Measurements from ENCODE around the gene NELFCD.
"Not testable (repeated sequence)": the region's sequence is repeated elsewhere in the genome, so short reads cannot be mapped to it uniquely, and the experiment has no call there.

Gene NELFCD

DNA sequence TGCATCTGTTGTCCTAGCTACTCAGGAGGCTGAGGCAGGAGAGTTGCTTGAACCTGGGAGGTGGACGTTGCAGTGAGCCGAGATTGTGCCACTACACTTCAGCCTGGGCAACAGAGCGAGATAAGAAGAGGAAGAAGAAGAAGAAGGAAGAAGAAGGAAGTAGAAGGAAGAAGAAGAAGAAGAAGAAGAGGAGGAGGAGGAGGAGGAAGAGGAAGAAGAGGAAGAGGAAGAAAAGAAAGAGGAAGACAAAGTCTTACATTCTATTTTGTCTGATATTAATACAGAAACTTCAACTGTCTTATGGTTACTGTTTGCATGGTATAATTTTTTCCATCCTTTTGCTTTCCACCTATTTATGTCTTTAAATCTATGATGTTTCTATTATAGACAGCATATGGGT lies 7.2 kb upstream of the NELFCD start:
- no peak for DNase-seq

DNA sequence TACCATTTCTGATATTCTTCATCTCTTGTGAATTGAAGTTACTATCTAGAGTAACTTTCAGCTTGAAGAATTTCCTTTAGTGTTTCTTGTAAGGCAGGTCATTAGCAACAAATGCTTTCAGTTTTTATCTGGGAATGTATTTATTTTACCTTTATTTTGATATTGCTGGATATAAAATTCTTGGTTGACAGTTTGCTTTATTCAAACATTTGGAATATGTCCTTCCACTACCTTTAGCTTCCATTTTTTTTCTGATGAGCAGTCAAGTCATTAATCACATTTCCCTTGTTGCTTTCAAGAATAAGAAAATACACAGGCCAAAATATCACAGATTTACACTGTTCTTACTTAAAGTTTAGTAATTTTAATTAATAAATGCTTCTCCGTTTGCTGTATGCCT lies 5.7 kb upstream of the NELFCD start:
- DNase-seq, result no peak

DNA sequence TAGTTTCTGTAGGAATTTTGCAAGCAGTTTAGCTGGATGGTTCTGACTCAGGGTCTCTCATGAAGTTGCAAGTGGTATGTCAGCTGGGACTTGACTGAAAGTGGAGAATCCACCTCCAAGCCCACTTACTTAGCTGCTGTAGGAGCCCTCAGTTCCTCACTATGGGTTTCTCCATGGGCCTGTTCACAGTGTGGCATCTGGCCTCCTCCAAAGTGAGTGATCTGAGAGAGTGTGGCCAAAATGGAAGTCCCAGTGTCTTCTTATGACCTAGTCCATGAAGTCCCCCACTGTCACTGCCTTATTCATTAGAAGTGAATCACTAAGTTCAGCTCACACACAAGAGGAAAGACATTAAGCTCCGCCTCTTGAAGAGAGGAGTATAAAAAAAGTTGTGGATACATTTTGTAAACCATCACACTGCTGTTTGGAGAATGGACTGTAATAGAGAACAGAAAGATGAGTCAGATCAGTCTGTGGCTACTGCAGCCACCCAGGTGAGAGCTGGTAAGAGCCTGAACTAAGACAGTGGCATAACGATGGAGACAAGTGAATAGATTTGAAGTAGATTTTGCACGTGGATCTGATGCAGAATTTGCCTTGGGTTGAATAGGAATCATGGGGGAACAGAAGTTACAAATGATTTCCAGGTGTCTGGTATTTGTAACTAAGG lies 4.9 kb upstream of the NELFCD start:
- DNase-seq, result no peak

DNA sequence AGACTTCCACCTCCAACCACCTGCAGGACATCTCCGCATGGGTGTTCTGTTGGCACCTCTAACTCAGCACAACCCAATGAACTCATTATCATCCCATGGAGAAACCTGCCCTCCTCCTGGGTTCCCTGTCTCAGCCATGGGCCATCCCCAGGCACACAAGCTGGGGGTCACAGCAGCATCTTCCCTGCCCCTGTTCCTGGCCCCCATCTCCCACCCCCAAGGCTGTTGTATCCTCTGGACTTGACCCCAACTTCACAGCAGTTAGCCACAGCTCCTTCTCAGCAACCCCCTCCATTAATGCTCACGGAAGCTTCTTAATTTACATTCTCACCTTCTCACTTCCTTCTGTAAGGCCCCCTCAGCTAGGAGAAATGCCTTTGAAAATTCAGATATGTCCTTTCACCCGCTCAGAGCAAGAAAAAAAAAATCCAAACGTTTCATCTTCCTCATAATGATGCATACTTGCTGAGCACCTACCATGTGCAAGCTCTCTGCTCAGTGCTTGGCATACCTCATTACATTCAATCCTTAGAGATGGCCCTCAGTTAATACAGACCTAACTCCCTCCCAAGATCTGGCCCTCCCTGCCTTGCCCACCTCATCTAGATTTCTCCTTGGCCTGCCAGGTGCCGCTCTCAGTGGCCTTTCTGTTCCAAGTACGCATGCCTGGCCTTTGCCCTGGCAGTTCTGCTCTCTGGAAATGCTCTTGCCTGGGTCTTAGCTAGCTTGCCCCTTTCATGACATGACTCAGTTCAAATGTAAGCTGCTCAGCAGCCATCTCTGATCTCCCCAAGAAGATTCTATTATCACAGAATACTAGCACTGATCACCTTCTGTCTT lies 2.5 kb upstream of the NELFCD start:
- DNase-seq, result no peak

DNA sequence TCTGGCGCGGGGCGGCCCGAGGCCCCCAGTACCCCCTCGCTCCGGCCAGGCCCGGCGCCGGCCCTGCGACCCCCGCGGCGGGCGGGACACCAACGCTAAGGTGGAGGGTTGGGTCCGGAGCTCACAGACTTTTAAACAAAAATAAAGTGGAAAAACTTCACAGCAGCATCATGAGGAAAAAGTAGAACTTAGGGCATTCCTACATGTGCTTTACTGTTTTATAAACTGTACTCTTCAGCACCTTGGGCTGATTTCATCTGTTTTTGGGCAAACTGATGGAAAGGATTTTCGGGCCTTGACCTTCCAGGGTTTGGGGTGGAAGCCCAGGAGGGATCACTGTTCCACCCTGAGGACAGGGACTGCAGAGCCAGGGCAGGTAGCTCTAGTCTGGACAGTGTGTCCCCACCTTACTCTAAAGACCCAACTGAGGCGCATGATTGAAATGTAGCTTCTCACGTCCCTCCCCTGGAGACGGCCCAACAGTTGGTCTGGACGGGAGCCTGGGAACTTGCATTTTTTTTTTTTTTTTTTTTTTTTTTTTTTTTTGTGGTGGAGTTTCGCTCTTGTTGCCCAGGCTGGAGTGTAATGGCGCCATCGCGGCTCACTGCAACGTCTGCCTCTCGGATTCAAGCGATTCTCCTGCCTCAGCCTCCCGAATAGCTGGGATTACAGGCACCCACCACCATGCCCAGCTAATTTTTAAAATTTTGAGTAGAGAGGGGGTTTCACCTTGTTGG lies 740 bp downstream of the NELFCD start:
- peak; percentile 26 for DNase-seq

DNA sequence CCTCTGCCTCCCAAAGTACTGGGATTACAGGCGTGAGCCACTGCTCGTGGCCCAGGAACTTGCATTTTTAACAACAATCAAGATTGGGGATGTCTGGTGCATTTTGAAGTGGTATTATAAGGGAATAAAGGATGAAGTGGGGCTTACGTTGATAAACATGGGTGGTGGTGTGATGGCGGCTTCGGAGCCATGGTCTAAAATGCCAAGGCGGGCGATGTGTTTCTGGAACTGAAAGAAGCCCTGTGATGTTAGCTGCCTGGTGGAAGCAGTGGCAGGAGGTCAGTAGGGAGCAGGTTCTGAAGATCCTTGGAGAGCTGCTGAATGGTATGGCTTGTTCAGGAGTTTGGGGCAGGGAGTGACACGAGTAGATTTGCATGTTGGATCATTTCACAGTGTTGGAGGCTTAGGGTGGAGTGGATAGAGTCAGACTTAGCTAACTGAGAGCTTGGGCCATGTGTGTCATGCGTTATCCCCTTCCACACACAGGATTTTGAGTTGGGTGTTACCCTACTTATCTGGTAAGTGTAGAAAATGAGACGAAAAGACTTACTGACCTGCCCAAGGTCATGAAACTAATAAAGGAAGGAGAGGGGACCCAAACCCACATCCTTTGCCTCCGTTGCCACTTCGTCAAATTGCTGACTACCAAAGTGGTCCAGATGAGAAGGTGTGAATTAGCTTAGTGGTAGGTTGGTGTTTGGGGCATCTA lies 1.5 kb downstream of the NELFCD start:
- DNase-seq, result no peak

DNA sequence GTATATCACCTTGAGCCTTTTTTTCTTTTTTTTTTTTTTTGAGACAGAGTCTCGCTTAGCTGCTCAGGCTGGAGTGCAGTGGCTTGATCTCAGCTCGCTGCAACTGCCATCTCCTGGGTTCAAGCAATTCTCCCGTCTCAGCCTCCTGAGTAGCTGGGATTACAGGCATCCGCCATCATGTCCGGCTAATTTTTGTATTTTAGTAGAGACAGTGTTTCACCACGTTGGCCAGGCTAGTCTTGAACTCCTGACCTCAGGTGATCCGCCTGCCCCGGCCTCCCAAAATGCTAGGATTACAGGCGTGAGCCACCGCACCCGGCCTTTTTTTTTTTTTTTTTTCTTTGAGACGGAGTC lies 2.0 kb downstream of the NELFCD start:
- not testable (repeated sequence) for DNase-seq

DNA sequence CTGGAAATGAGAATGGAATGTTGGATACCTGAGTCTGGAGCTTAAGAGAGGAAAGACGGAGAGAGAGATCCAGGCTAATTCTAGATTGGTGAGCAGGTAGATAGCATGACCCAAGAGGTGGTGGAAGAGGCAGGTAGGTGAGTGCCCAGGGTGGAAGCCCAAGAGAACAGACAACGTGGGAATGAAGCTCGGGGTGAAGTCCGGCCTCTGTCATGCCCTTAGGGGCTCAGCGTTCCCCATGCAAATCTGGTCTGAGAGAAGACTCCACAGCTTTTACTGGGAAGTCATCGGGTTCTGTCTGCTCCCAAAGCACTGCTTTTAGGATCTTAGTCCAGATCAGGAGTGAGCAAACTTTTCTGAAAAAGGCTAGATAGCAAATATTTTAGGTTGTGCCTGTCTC lies 3.6 kb downstream of the NELFCD start:
- DNase-seq, result no peak

DNA sequence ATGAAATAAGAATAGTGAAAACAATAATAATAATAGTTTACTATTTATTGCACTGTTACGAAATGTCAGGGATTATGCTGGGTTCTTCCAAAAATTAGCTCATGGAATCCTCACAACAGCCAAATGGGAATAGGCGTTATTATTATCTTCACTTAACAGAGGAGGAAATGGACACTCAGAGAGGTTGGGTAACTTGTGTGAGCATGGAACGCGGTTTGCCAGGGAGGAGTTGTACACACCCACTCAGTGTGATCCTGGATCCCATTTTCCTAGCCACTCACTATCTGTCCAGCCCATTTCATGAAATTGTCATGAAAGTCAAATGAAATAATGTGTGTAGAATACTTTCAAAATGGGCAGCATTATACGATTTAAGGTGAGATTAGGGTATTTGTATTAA lies 4.6 kb downstream of the NELFCD start:
- no peak for DNase-seq

DNA sequence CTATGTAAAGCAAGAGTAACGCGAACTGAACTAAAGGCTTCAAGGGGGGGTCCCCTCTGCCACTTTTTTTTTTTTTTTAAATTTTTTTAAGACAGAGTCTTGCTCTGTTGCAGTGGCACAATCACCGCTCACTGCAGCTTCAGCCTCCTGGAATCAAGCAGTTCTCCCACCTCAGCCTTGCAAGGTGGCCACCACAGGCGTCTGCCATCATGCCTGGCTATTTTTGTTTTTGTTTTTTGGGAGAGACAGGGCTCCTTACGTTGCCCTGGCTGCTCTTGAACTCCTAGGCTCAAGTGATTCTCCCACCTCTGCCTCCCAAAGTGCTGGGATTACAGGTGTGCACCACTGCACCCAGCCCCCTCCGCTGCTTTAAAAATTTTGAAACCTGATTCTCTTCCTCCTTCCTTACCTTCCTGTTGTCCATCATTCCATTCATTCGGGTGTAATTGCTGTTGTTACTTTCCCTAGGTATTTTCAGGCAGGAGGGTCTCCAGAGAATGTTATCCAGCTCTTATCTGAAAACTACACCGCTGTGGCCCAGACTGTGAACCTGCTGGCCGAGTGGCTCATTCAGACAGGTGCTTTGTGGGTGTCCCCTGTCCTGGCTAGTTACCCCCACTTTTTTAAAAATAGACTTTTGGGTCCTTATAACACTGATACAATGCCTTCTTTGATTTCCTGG lies 5.4 kb downstream of the NELFCD start:
- DNase-seq, result no peak

DNA sequence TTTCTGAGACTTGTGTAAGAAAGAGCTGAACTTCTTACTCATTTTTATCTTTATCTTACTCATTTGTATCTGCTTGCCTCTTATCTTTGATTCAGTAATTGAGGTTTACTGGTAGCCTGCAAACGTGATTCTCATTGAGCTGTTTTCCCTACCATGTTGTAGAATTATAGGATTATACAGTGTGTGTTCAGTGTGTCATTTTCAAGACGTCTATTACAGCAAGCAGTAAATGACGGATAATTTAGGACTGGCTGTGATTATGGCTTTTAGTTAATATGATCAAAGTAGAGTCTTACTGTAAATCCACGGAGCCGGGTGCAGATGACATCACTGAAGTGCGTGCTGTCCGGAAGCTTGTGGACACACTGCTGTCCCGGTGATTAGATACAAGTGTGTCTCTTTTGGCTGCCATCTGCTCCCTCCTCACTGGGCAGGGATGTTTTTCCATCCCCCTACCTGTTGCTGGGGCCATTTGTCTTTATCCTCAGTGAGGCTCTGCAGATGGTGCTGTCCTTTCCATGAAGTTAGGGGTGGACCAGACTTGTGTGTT lies 6.0 kb downstream of the NELFCD start:
- no peak for DNase-seq

DNA sequence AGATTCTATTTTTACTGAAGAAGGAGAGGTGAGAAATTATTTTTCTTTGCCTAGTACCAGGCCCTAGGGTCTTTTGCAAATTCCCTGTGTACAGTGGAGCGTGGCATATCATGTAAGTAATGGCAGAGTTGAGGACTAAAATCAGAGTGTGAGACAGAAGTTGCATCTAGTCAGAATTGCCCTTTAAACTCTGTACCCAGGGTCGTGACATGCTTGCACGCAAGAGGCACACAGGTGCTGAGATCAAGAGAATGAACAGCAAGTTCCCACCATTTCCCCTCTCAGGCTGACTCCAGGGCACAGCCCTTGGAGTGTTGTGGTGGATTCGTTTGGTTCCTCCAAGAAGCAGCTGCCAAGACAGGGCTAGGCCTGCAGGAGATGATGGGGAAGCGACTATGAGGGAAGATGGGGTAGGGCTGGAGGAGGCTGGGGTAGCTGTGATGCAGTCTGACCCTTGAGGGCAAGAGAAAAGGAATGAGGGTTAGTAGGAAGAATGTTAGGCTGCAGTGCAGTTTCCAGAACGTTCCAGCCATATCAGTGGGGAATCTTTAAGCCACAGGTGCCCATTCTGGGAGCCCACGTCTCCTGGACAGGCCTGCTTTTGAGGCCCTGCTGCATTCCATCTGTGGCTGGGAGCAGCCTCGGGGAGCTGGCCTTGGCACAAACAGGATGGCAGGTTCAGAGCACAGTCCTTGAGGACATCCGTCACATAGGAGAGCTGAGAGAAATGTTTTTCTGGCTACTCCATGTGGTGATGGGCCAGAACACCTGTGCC lies 6.9 kb downstream of the NELFCD start:
- no peak for DNase-seq

DNA sequence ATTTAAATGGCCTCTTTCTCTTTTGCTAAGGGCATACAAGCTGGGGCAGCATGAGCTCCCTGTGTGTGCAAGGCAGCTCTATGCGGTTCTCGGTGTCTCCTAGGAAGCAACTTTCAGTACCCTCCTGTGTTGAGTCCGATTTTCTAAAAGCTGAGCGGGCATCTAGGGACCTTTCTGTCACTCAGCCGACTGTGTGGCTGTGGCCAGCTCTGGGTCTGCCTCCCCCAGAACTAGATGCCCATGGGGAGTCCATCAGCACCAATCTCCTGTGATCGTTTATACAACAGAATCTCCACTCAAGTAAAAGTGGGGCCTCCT lies 7.5 kb downstream of the NELFCD start:
- no peak for DNase-seq

DNA sequence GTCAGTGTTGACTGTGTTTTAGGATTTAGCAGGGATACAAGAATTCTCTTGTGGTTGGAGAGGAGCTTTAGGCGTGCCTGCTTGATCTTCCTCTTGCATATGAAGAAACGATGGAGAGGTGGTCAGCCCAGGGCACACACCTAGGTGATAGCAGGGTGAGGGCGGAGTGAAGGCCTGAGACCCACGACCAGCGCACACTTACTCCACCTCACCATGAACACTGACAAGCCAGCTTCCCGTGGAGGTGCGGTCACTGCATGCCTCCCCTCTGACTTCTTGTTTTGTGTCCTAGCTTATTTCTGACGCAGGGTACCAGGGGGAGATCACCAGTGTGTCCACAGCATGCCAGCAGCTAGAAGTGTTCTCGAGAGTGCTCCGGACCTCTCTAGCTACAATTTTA lies 8.1 kb downstream of the NELFCD start:
- no peak for DNase-seq

DNA sequence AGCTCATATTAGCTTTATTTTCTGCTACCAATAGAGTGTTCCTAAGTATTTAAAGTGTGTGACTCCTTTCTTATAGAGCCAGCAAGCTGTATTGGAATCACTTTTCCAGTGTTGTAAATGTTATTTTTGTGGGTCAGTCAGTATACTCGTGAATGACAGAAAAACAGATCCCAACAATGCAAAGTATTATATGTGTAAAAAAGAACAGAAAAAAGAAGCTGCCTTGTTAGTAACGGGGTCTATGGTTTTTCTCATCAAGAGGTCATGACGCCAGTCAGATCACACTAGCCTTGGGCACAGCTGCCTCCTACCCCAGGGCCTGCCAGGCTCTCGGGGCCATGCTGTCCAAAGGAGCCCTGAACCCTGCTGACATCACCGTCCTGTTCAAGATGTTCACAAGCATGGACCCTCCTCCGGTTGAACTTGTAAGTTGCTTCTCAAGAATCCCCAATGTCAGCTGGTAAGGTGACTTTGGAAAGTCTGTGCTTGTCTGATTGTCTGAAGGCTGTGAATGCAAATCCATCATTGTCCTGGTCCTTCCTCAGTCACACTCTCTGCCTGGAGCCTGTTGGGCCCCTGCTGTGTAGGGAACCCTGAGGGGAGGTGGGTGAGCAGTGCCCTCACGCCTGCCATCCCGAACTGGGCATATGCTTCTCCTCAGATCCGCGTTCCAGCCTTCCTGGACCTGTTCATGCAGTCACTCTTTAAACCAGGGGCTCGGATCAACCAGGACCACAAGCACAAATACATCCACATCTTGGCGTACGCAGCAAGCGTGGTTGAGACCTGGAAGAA lies 9.8 kb downstream of the NELFCD start:
- DNase-seq, result no peak

DNA sequence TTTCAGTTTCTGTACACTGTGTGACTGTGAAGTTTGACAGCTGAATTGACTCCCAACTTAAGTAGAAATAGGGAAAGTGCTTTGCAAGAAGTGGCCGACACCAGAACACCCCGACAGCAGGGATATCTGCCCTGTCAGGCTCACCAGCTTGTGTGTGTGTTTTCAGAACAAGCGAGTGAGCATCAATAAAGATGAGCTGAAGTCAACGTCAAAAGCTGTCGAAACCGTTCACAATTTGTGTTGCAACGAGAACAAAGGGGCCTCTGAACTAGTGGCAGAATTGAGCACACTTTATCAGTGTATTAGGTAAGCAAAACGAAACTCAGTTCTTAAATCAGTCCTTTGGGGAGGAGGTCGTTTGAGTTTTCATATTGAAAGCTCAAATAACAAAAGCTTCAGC lies 10.7 kb downstream of the NELFCD start:
- DNase-seq, result no peak

DNA sequence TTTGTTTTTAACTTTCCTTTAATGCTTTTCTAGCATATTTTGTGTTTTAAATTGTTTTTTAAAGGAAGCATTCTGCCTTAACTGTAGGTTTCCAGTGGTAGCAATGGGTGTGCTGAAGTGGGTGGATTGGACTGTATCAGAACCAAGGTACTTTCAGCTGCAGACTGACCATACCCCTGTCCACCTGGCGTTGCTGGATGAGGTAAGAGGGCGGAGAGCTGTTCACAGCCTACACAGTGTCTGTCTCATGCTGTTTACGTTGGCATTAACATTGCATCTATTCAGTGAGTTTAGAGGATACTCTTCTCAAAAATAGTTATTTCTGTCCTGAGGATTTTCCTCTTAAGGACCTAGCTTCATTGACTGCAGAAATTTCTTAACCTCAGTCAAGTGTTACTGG lies 11.9 kb downstream of the NELFCD start:
- no peak for DNase-seq

DNA sequence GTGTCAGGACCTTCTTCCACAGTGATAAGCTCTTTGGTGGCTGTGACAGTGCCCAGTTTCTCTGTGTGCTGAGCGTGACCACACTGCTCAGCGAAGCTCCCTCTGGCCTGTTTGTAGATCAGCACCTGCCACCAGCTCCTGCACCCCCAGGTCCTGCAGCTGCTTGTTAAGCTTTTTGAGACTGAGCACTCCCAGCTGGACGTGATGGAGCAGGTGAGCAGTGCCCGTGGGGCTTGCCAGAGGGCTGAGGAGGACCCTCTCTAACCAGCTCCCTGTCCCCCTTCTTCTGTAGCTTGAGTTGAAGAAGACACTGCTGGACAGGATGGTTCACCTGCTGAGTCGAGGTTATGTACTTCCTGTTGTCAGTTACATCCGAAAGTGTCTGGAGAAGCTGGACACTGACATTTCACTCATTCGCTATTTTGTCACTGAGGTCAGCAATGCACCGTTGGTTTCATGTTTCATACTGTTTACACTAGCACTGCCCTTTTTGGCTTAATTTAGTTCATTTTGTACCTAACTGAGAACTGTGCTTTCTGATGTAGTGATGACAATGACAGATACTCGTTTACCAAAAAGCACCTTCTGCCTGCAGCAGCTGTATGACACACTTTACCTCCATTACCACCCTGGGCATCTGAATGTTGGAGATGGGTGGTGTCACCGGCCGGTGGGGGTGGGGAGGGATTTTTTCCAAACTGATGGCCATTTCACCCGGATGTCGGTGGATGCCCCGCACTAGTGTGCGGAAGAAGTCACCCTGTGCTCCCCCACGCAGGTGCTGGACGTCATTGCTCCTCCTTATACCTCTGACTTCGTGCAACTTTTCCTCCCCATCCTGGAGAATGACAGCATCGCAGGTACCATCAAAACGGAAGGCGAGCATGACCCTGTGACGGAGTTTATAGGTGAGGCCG lies 12.5 kb downstream of the NELFCD start:
- DNase-seq, result no peak

DNA sequence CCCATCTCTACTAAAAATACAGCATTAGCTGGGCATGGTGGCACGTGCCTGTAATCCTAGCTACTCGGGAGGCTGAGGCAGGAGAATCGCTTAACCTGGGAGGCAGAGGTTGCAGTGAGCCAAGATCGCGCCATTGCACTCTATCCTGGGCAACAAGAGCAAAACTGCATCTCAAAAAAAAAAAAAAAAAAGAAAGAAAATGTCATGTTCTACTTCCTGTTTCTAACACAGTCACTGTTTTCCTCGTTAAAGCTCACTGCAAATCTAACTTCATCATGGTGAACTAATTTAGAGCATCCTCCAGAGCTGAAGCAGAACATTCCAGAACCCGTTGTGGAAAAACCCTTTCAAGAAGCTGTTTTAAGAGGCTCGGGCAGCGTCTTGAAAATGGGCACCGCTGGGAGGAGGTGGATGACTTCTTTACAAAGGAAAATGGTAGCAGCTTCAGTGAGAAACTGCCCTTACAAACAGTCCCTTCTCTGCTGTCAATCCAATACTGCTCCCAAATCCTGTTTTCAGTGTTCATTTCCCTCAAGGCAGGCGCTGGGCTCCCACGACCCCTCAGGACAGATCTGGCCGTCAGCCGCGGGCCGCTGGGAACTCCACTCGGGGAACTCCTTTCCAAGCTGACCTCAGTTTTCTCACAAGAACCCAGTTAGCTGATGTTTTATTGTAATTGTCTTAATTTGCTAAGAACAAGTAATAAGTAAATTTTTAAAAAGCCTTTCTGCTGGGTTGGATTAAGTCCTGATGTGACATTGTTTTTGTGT lies 13.5 kb downstream of the NELFCD start:
- no peak for DNase-seq

Measured in NCI-H69 (cell line).